Medulla oblongata (tissue), 1 donor: ENCODE measurements around the gene DENND1A.
"Not testable (repeated sequence)": the region's sequence is repeated elsewhere in the genome, so short reads cannot be mapped to it uniquely, and the experiment has no call there.

ENCODE experiments used
- DNase-seq: peaks from one replicate; pipeline ENCODE4 v3.0.0-alpha.2; 2015; ENCODE audit errors: extremely low spot score

The DENND1A gene

DNA sequence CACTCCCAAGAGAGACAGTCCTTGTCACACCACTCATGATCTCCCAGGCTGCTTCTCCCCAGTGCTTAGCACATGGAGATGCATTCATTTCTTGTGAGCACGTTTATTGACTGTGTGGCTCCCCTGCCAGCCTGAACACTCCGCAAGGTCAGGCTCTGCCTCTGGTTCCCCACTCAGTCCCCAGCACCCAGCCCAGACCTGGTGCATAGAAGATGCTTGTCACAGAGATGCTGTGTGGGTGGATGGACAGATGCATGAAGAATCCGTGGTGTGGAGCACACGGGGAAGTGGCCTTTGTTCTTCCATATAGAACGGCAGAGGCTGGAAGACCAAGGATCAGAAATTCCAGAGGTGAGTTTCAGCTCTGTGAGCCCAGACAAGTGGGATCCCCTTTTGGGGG, 587.7 kb downstream of the DENND1A start:
- no peak for DNase-seq

DNA sequence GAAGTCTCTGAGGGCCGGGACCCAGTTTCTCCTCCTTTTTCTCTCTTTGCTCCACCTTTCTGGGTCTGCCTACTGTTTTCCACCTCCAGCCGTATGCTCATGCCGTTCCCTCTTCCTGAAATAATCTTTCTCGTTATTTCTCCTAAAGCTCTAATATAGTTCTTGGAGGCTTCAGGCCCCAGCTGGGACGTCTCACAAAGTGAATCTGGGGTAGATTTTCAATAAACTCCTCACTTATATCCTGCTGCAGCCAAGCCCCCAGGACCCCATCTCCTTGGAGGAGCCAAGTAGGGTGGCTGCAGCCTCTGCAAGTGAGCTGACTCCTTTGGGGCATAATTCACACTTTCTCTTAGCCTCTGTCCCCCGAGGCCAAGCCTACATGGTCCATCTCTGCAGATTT, 588.1 kb downstream of the DENND1A start:
- no peak for DNase-seq

DNA sequence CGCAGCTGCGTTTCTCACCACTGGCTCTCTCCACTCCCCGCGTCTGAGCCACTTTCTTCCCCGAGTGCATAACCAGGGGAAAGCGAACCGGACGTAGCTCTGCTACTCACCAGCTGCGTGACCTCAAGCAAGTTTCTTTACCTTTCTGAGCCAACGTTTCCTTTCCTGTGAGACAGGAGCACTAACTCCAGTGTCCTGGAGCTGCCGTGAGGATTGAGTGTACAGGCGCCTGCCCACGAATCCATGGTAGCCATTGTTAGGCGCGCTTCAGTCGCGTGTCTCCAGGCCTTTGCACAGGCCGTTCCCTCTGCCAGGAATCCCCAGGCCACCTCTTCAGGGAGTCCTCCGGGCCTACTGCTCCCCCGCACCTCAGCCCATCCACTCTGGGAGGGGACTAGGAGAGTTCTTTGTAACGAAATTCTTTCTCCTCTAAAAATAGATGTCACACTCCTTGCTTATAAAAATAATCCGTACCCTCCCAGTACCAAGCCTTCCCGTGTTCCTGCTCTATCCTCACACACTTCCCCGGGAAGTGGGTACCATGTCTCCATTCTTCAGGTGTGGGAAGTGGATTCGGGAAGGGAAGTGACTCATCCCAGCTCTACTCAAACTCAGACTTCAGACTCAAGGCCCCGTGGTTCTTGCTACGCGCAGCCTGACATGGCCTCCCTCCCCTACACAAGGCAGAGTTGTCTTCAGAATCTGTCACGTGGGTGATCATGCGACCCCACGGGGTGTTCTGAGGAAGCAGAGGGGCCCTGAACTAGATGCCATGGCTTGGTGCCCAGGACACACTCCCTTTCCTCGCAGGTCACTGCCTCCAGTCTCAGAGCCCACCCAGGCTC, 590.0 kb downstream of the DENND1A start:
- DNase-seq = peak; percentile 76

DNA sequence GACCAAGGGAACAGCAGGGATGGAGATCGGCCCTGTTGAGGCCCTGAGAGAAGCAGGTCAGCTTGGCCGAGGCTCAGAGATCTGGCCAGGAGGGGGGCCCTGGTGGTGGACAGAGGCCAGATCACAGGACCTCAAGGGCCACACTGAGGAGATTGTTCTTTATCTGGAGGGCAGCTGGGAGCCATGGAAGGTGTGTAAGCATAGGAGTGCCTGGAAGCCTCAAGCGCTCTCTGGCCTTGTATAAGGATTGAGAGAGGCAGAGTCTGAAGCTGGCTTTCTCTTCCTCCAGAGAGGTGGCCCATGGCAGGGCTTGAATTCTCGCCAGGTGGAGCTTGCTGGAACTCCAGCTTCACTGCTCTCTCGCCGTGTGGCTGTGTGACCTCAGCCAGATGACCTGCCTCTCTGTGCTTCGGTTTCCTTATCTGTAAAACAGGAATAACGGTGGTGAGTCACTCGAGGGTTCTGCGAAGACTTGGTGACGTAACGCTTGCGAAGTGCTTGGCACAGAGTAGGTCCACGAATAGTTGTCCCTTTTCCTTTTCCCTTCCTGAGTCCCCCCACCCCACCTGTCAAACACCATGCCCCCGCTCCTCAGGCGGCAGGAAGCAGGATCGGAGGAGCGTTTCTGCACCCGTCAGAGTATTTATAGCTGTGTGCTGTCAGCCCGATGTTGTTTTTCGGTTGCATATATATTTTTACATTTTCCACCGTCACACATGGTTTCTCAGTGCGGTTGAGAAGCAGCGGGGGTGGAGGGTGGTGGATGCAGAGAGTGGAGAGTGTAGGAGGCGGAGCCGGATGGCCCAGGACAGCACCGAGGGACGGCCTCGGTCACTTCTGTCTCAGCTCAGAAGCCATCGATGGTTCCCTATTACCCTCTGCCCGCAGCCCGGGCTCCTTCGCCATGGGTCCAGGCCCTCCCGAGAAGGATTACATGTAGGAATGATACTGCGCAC, 590.9 kb downstream of the DENND1A start:
- peak; percentile 30 for DNase-seq

DNA sequence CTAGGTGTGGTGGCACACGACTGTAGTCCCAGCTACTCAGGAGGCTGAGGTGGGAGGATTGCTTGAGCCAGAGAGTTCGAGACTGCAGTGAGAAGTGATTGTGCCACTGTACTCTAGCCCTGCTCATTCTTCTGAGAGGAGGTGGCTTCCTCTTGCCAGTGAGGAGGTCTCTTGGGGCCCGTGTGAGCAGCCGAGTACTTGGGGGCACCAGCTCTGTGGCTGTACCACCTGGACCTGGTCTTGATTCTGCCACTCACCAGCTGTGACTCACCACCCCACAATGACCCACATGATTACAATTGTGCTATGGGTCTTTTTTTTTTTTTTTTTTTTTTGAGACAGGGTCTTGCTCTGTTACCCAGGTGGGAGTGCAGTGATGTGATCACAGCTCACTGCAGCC, 592.0 kb downstream of the DENND1A start:
- no peak for DNase-seq

DNA sequence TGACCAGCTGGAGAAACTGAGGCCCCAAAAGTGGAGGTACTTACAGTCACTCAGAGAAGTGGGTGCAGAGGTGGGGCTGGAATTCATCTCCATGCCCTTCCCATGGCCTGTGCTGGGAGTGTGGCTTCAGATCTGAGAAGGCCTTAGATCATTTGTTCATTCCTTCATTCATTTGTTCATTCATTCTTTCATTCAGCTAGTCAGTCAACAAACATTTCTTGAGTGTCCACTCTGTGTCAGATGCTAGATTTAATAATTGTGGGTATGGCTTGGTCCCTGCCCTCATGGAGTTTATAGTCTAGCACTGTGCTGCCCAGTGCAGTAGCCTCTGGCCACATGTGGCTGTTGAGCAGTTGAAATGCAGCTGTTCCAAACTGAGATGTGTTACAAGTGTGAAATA, 593.0 kb downstream of the DENND1A start:
- no peak for DNase-seq

DNA sequence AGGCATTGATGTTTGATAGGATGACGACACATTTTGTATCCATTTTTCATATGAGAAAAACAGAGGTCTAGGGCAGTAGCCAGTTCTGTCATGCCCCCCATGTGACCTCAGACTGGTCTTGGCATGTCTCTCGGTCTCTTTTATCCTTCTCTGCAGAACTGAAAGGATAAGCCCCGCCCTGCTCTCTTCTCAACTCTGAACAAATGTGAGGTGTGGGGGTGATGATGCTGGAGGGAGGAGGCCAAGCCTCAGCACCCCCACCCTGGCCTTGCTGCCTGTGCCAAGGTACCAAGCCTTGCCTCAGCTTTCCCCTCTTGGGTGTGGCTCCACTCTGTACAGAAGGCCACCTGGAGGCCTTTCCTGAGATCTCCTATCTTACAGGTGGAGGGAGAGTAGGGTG, 593.5 kb downstream of the DENND1A start:
- no peak for DNase-seq

DNA sequence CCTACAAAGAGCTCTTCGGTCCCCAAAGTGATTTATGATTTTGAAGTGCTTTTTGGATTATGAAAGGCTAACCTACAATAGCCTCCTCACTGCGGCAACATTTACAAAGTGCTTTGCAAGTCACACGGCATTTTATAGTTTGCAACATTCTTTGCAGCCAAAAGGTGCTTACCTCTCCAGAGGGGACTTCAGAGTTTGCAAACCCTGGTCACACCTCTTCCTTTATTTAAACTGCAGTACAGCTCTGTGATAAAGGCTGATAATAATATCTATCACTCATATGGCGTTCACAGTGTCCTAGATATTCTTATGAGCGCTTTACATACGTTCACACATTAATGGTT, 594.0 kb downstream of the DENND1A start:
- no peak for DNase-seq

DNA sequence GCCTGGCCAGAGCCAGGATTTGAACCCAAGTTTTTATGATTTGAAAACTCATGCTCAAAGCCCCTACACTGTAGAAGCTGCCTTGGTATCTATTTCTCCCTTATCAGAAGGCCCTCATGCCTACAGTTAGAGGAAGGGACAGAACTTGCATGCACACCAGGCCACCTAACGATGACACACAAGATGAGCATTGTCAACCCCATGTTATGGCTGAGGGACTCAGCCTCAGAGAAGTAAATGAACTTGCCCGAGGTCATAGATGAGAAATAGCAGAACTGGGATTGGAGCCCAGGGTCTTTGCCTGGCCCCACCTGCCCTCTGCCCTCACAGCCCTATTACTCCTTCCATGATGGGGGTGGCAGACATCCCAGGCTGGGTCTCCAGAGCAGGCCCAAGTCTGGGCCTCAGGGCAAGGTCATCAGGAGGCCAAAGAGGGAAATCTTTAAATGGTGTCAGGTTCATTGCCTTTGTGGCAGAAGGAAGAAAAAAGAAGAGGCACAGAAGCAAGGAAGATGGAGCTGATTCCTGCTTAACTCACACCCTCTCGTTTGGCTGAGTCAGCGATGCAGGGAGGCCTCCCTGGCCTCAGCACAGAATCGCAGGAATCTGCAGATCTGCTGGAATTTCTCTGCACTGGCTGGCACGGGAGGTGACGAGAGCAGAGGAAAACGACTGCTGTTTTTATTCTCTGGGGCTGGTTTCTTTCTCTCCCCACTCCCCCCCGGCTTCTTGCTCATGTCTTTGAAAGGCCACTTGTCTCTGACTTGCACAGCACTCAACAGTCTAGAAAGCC, 594.5 kb downstream of the DENND1A start:
- no peak for DNase-seq

DNA sequence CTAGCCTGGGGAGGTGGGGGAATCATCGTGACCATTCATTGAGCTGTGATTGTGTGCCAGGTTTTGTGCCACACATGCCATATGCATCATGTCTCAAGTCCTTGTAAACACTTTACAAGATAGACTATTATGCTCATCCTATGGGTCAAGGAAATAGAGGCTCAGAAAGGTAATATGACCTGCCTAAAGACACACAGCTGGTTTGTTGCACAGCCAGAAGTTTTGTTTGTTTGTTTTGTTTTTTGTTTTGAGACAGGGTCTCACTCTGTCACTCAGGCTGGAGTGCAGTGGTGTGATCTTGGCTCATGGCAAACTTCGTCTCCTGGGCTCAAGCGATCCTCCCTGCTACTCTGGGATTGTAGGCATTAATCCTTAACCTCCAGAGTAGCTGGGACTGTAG, 595.3 kb downstream of the DENND1A start:
- no peak for DNase-seq

DNA sequence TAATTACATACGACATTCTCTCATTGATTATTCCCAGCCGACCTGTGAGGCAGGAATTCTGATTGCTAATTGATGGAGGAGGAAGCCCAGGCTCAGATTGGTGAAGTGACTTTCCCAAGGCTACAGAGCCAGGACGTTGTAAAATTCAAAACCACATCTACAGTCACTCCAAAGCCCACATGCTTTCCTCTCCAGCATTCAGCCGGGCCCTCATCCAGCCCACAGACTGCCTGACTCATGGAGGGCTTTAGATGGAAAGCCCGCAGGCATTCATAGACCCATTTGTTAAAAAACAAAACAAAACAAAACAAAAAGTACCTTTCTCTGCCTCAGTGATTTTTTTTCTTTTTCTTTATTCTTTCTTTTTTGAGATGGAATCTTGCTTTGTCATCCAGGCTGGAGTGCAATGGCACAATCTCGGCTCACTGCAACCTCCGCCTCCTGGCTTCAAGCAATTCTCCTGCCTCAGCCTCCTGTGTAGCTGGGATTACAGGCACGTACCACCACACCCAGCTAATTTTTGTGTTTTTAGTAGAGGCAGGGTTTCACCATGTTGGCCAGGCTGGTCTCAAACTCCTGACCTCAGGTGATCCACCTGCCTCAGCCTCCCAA, 596.8 kb downstream of the DENND1A start:
- not testable (repeated sequence) for DNase-seq

DNA sequence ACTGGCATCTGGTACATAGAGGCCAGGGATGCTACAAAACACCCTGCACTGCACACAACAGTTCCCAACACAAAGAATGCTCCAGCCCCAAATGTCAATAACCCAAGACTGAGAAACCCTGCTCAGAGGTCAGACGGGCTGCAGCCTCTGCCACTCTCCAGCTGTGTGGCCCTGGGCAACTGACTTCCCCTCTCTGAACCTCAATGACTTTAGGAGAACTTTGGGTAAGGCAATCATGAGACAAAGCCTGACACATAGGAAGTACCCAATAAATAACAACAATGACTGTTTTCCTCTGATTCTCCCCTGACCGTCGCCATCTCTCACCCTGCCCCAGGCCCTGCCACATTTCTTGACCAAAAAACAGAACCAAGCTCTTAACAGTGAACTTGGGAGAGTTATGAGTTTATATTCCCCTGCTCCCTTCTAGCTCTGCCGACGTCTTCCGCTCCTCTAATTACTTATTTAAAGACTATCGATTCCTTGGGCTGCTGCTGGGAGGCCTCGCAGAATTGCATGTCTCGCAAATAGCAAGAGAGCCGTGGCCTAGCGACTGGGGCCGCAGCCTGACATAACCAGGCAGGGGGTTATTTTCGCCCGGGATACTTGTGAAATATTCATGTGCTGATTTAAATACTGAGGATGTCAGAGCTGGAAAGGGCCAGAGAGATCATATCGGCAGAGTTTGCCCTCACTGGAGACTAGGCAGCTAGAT, 598.4 kb downstream of the DENND1A start:
- DNase-seq = no peak
